ENCODE data around the gene ARL15. TPM values are rescaled to one million over a fixed set of nuclear protein-coding genes. Genes with fewer than 3 reads are reported as not detected.

Gene ARL15
- total and polyA plus RNA-seq, 9 of the 15 experiments (the other 6 are each of a cell fraction or from before 2014, with no cell fraction given) = 18.5 to 80.4 (median 57.0) TPM

DNA sequence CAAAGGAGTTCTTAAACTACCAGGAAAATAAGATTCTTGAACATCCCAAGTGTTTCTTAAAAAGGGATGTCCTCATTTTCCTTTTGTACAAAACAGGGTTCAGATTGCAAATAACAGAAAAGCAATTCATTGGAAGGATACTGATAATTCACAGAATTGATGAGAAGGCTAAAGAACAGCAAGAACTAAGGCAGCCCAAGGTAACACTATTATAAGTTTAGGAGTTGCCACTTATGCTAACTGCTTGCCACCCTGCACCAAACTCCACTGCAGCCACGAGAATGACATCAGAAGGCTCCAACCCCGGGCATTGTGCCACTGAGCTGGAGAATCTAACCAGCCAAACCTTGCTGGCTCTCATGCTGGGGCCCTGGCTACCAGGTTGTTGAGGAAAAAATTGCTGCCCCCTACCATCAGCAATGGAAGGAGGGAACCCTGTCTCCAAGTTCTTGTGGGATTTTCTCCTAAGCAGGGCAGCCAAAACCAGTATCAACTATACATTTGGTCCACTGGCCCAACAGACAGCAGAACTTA is 123.4 kb downstream of the ARL15 start:
- no TSS peak for BruUV-seq (replicated peaks)
- Histone ChIP-seq H3K4me3 (no peak overlapping the region), H4K20me1 (replicated peaks; ENCODE audit: control insufficient read depth, insufficient read depth, low read length) (peaks cover 14% of the 10 kb centered on the region), H3K79me2 (ENCODE audit: control insufficient read depth, insufficient read depth, low read length) (peaks cover 67% of the 10 kb centered on the region), H3K9ac (ENCODE audit: insufficient read depth in 1 of 2, low read depth in 2 of 2, low read length in 2 of 2) (no peak overlapping the region), H3K4me1 (replicated peaks in 1 of 2; ENCODE audit: control insufficient read depth in 2 of 2, insufficient read depth in 2 of 2, low read length in 2 of 2) (no peaks in the 10 kb centered on the region), H3K36me3 (ENCODE audit: control insufficient read depth, insufficient read depth, low read length) (no peaks in the 10 kb centered on the region), H3K9me1 (ENCODE audit: control insufficient read depth, insufficient read depth, low read length) (no peaks in the 10 kb centered on the region), H3K9me3 (replicated peaks; ENCODE audit: control insufficient read depth, insufficient read depth, low read depth, low read length) (no peaks in the 10 kb centered on the region), H2AFZ (ENCODE audit: low read depth, low read length) (no peak overlapping the region), H3K27me3 (ENCODE audit: control insufficient read depth in 2 of 2, insufficient read depth in 2 of 2, low read length in 2 of 2) (no peaks in the 10 kb centered on the region), H3K4me2 (ENCODE audit: insufficient read depth, low read length) (no peak overlapping the region), H3K27ac (ENCODE audit: extremely low read depth, low read depth, low read length) (no peak overlapping the region)
- FAIRE-seq (no peak), DNase-seq (ENCODE audit: extremely low read depth in 1 of 4, low spot score in 3 of 4) (no peak), ATAC-seq (no peak)
- WGBS (ENCODE audit: insufficient coverage, low coverage, missing lambda C conversion rate) = 61% methylated on average over 2 of the region's 2 CpGs
- intact Hi-C loops (cut with micrococcal nuclease) (no loop called here), in situ Hi-C loops (cut with MboI) (no loop called here)
- POLR2A ChIA-PET = interaction anchor here (0.6 to 0.8 kb wide), 2 partner anchors 9 to 10 kb away, joined by 3 read pairs; no protein-coding TSS in a partner anchor
- CTCF ChIA-PET (ENCODE audit: low intra/inter-chr PET ratio) = no interaction called here
- TF ChIP-seq USF2 (CRISPR knock-in tag; IDR thresholded peaks at IDR 0.05) (no peak), CHD2 (IDR thresholded peaks at IDR 0.05; ENCODE audit: low read depth, low read length) (no peak), PPARD (CRISPR knock-in tag; IDR thresholded peaks at IDR 0.05) (no peak), HEY1 (CRISPR knock-in tag; IDR thresholded peaks at IDR 0.05; ENCODE audit: borderline replicate concordance) (no peak), SMAD2 (IDR thresholded peaks at IDR 0.05; ENCODE audit: low read depth, low read length) (no peak), ZNF274 (IDR thresholded peaks at IDR 0.05; ENCODE audit: borderline replicate concordance, low read depth, low read length) (no peak), ELK1 (CRISPR knock-in tag; IDR thresholded peaks at IDR 0.05) (no peak), NCOA2 (IDR thresholded peaks at IDR 0.05; ENCODE audit: partially characterized antibody in 2 of 2) (no peak), ZNF232 (CRISPR knock-in tag; IDR thresholded peaks at IDR 0.05) (no peak), CEBPG (CRISPR knock-in tag; IDR thresholded peaks at IDR 0.05) (no peak), CEBPG (tag; conservative IDR thresholded peaks at IDR 0.05 in 1 of 2, IDR thresholded peaks at IDR 0.05 in 1 of 2) (no peak), ZNF143 (CRISPR knock-in tag; IDR thresholded peaks at IDR 0.05) (no peak), ETS2 (tag; IDR thresholded peaks at IDR 0.05; ENCODE audit: borderline replicate concordance, poor library complexity, severe bottlenecking) (no peak), MCM7 (IDR thresholded peaks at IDR 0.05) (no peak), SAFB2 (IDR thresholded peaks at IDR 0.05; ENCODE audit: borderline replicate concordance, low read depth, low read length, severe bottlenecking) (no peak), CBX2 (IDR thresholded peaks at IDR 0.05; ENCODE audit: insufficient read depth, low read length, poor library complexity, severe bottlenecking) (no peak)
- TF ChIP-seq, protein P1, sequence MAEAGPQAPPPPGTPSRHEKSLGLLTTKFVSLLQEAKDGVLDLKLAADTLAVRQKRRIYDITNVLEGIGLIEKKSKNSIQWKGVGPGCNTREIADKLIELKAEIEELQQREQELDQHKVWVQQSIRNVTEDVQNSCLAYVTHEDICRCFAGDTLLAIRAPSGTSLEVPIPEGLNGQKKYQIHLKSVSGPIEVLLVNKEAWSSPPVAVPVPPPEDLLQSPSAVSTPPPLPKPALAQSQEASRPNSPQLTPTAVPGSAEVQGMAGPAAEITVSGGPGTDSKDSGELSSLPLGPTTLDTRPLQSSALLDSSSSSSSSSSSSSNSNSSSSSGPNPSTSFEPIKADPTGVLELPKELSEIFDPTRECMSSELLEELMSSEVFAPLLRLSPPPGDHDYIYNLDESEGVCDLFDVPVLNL (CRISPR knock-in tag; IDR thresholded peaks at IDR 0.05; ENCODE audit: low read depth) = no peak
- TF ChIP-seq, protein P2, sequence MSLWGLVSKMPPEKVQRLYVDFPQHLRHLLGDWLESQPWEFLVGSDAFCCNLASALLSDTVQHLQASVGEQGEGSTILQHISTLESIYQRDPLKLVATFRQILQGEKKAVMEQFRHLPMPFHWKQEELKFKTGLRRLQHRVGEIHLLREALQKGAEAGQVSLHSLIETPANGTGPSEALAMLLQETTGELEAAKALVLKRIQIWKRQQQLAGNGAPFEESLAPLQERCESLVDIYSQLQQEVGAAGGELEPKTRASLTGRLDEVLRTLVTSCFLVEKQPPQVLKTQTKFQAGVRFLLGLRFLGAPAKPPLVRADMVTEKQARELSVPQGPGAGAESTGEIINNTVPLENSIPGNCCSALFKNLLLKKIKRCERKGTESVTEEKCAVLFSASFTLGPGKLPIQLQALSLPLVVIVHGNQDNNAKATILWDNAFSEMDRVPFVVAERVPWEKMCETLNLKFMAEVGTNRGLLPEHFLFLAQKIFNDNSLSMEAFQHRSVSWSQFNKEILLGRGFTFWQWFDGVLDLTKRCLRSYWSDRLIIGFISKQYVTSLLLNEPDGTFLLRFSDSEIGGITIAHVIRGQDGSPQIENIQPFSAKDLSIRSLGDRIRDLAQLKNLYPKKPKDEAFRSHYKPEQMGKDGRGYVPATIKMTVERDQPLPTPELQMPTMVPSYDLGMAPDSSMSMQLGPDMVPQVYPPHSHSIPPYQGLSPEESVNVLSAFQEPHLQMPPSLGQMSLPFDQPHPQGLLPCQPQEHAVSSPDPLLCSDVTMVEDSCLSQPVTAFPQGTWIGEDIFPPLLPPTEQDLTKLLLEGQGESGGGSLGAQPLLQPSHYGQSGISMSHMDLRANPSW (CRISPR knock-in tag; IDR thresholded peaks at IDR 0.05) = no peak

Data from K562 (cell line).